ENCODE results near the gene SLC30A5.
"Not testable (repeated sequence)": the region's sequence is repeated elsewhere in the genome, so short reads cannot be mapped to it uniquely, and the experiment has no call there.

SLC30A5 gene

GRCh38 chr5:69103521-69103920, 9.7 kb downstream of the SLC30A5 start:
- in situ Hi-C loops (cut with MboI; ENCODE audit: low sequenced_read_pairs) = no loop called here

GRCh38 chr5:69105996-69106906, 12.4 kb downstream of the SLC30A5 start:
- in situ Hi-C loops (cut with MboI; ENCODE audit: low sequenced_read_pairs) = no loop called here

- in situ Hi-C loops (cut with MboI; ENCODE audit: low sequenced_read_pairs) = not testable (repeated sequence)
Observed at GRCh38 chr5:69108367-69108766, 14.6 kb downstream of the SLC30A5 start.

- in situ Hi-C loops (cut with MboI; ENCODE audit: low sequenced_read_pairs) = no loop called here
Observed at GRCh38 chr5:69113851-69114250, 20.0 kb downstream of the SLC30A5 start.

- in situ Hi-C loops (cut with MboI; ENCODE audit: low sequenced_read_pairs) = no loop called here
Observed at GRCh38 chr5:69115526-69115925, 21.7 kb downstream of the SLC30A5 start.

- in situ Hi-C loops (cut with MboI; ENCODE audit: low sequenced_read_pairs) = no loop called here
Observed at GRCh38 chr5:69129413-69129812, 35.6 kb downstream of the SLC30A5 start.

GRCh38 chr5:69130241-69130640, 36.4 kb downstream of the SLC30A5 start:
- in situ Hi-C loops (cut with MboI; ENCODE audit: low sequenced_read_pairs) = no loop called here

- in situ Hi-C loops (cut with MboI; ENCODE audit: low sequenced_read_pairs) = no loop called here
Observed at GRCh38 chr5:69131304-69131703, 37.5 kb downstream of the SLC30A5 start.

- in situ Hi-C loops (cut with MboI; ENCODE audit: low sequenced_read_pairs) = no loop called here
Observed at GRCh38 chr5:69134126-69134525, 40.3 kb downstream of the SLC30A5 start.

GRCh38 chr5:69136293-69136692, 42.5 kb downstream of the SLC30A5 start:
- in situ Hi-C loops (cut with MboI; ENCODE audit: low sequenced_read_pairs) = no loop called here

- in situ Hi-C loops (cut with MboI; ENCODE audit: low sequenced_read_pairs) = not testable (repeated sequence)
Observed at GRCh38 chr5:69137208-69137607, 43.4 kb downstream of the SLC30A5 start.

GRCh38 chr5:69137807-69138206, 44.0 kb downstream of the SLC30A5 start:
- in situ Hi-C loops (cut with MboI; ENCODE audit: low sequenced_read_pairs) = no loop called here

GRCh38 chr5:69138766-69139165, 45.0 kb downstream of the SLC30A5 start:
- in situ Hi-C loops (cut with MboI; ENCODE audit: low sequenced_read_pairs) = no loop called here

GRCh38 chr5:69140239-69140638, 46.4 kb downstream of the SLC30A5 start:
- in situ Hi-C loops (cut with MboI; ENCODE audit: low sequenced_read_pairs) = not testable (repeated sequence)

- in situ Hi-C loops (cut with MboI; ENCODE audit: low sequenced_read_pairs) = no loop called here
Observed at GRCh38 chr5:69140827-69141226, 47.0 kb downstream of the SLC30A5 start.

- in situ Hi-C loops (cut with MboI; ENCODE audit: low sequenced_read_pairs) = not testable (repeated sequence)
Observed at GRCh38 chr5:69148576-69148975, 54.8 kb downstream of the SLC30A5 start.

GRCh38 chr5:69148981-69149675, 55.3 kb downstream of the SLC30A5 start:
- in situ Hi-C loops (cut with MboI; ENCODE audit: low sequenced_read_pairs) = no loop called here

- in situ Hi-C loops (cut with MboI; ENCODE audit: low sequenced_read_pairs) = no loop called here
Observed at GRCh38 chr5:69149676-69150010, 55.8 kb downstream of the SLC30A5 start.

GRCh38 chr5:69152731-69153130, 58.9 kb downstream of the SLC30A5 start:
- in situ Hi-C loops (cut with MboI; ENCODE audit: low sequenced_read_pairs) = no loop called here

- in situ Hi-C loops (cut with MboI; ENCODE audit: low sequenced_read_pairs) = no loop called here
Observed at GRCh38 chr5:69156456-69156855, 62.6 kb downstream of the SLC30A5 start.

GRCh38 chr5:69158039-69158438, 64.2 kb downstream of the SLC30A5 start:
- in situ Hi-C loops (cut with MboI; ENCODE audit: low sequenced_read_pairs) = no loop called here

GRCh38 chr5:69160651-69161050, 66.8 kb downstream of the SLC30A5 start:
- in situ Hi-C loops (cut with MboI; ENCODE audit: low sequenced_read_pairs) = no loop called here

Data from HL-60/S4 treated with retinoic acid at 250 ng/mL for 4 days and 3 days (cell line).